Neural progenitor cell (in vitro differentiated cells): ENCODE measurements around the gene SCYGR4.

Source experiments
- CTCF ChIP-seq: fragments of 200-600 bp; sonication (generic); IDR thresholded peaks from 2 replicates; pipeline ENCODE4 v1.5.1; 2017; ENCODE audit warnings: antibody characterized with exemption, mild to moderate bottlenecking
- EZH2 ChIP-seq: fragments of 200-600 bp; sonication (generic); IDR thresholded peaks from 2 replicates; pipeline ENCODE4 v1.6.1; 2017; ENCODE audit warnings: antibody characterized with exemption, mild to moderate bottlenecking, moderate library complexity
- EZH2phosphoT487 ChIP-seq: fragments of 200-600 bp; sonication (generic); IDR thresholded peaks from 2 replicates; pipeline ENCODE4 v1.6.1; 2017; ENCODE audit warnings: antibody characterized with exemption

- TF ChIP-seq CTCF (no peak), EZH2phosphoT487 (no peak), EZH2 (no peak)
Observed at GRCh38 chr2:227615906-227616305, 1.4 kb upstream of the SCYGR4 start.
